Esophagus muscularis mucosa (tissue), 4 donors: ENCODE results near the gene OSBPL2. TPM values are rescaled to one million over a fixed set of nuclear protein-coding genes. Genes with fewer than 3 reads are reported as not detected.
A peak's percentile ranks its signal among the peaks of the same experiment; 100 is the strongest.

Experiments used
- DNase-seq: peaks from one replicate; pipeline ENCODE4 v3.0.0-alpha.2; 2017; ENCODE audit errors: extremely low spot score
- H3K27ac ChIP-seq, 4 donors: fragments of 200-600 bp; sonication (generic); replicated peaks in 1 of 4; 1 replicate in 3 of 4; 2 replicates in 1 of 4; pipeline ENCODE4 v1.5.1; 2016 to 2019; ENCODE audit warnings: mild to moderate bottlenecking in 1 of 4
- H3K27me3 ChIP-seq, 4 donors: fragments of 200-600 bp; sonication (generic); one replicate each; pipeline versions ENCODE4 v1.5.1 to v1.6.0; 2016 to 2019
- H3K36me3 ChIP-seq, 4 donors: fragments of 200-600 bp; sonication (generic); one replicate each; pipeline ENCODE4 v1.5.1; 2016 to 2019
- H3K4me1 ChIP-seq, 4 donors: fragments of 200-600 bp; sonication (generic); one replicate each; pipeline ENCODE4 v1.5.1; 2016 to 2019
- H3K4me3 ChIP-seq, 4 donors: fragments of 200-600 bp; sonication (generic); 1 replicate in 2 of 4; 2 replicates in 2 of 4; pipeline ENCODE4 v1.5.1; 2016 to 2019; ENCODE audit warnings: mild to moderate bottlenecking in 4 of 4, moderate library complexity in 1 of 4
- H3K9me3 ChIP-seq, 4 donors: fragments of 200-600 bp; sonication (generic); 1 replicate in 3 of 4; 2 replicates in 1 of 4; pipeline ENCODE4 v1.5.1; 2016 to 2019
- EP300 ChIP-seq: sonication (generic); formaldehyde crosslinking; IDR thresholded peaks from one replicate; pipeline ENCODE4 v1.6.1; 2017; ENCODE audit warnings: antibody characterized with exemption
- POLR2A ChIP-seq: fragments of 450-650 bp; IDR thresholded peaks from one replicate; pipeline ENCODE4 v1.6.1; 2017; ENCODE audit warnings: antibody characterized with exemption, moderate library complexity, mild to moderate bottlenecking, low read depth
- POLR2AphosphoS5 ChIP-seq, 2 donors: sonication (generic); formaldehyde crosslinking; IDR thresholded peaks; one replicate each; pipeline ENCODE4 v1.6.1; 2017; ENCODE audit warnings: antibody characterized with exemption in 2 of 2
- WGBS: methylation state at CpG from one replicate; pipeline ENCODE4 v1.1.5; 2018; 5-methylcytosine and 5-hydroxymethylcytosine counted together
- intact Hi-C: fragments of 100-400 bp; cut with DNase I; formaldehyde crosslinking; loops from one replicate; pipeline ENCODE4 v1.15.1; 2023
- total RNA-seq, 4 donors: library from RNA; depleted of rRNA; stranded (reverse); fragments of >200 nt; gene quantifications; one replicate each; pipeline versions ENCODE4 v1.1.0 to v1.2.1, GENCODE V29; 2016
- TF ChIP-seq, protein P1 (sequence below), 3 experiments: fragments of 200-600 bp in 2 of 3; fragments of 450-650 bp in 1 of 3; sonication (generic) in 2 of 3; IDR thresholded peaks; one replicate each; pipeline ENCODE4 v1.5.1; 2017 to 2019; ENCODE audit warnings: antibody characterized with exemption in 3 of 3, mild to moderate bottlenecking in 2 of 3, moderate library complexity in 1 of 3

The OSBPL2 gene
- total RNA-seq, 4 donors from 2014 or later: 34.5 to 52.7 (median 44.2) TPM

DNA sequence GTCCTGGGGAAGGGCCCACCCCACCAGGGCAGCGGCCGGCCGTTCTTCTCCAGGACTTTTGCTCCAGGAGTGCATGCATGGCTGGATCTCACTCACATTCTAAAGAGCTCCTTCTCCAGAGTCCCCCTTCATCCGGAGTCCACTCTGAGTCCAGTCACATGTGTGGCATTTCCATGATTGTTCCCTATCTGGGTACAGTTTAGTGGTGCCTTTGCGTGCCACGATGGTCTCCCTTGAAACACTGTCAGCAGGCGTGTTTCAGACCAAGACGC, 20.9 kb downstream of the OSBPL2 start:
- peaks cover 35 to 83% (median 65%) of the 10 kb centered on the region in 4 donors for H3K36me3 ChIP-seq
- DNase-seq: no peak
- 85% methylated on average over 8 of the region's 8 CpGs for WGBS
- intact Hi-C loops: no loop called here
- no peaks in the 10 kb centered on the region for H3K9me3 ChIP-seq
- peak overlapping the region in 3 of 4 donors; percentile 25 to 51 (median 48) for H3K27ac ChIP-seq
- TF ChIP-seq POLR2A (no peak), POLR2AphosphoS5 (IDR thresholded peaks at IDR 0.05) (no peak), EP300 (no peak)
- TF ChIP-seq, protein P1, sequence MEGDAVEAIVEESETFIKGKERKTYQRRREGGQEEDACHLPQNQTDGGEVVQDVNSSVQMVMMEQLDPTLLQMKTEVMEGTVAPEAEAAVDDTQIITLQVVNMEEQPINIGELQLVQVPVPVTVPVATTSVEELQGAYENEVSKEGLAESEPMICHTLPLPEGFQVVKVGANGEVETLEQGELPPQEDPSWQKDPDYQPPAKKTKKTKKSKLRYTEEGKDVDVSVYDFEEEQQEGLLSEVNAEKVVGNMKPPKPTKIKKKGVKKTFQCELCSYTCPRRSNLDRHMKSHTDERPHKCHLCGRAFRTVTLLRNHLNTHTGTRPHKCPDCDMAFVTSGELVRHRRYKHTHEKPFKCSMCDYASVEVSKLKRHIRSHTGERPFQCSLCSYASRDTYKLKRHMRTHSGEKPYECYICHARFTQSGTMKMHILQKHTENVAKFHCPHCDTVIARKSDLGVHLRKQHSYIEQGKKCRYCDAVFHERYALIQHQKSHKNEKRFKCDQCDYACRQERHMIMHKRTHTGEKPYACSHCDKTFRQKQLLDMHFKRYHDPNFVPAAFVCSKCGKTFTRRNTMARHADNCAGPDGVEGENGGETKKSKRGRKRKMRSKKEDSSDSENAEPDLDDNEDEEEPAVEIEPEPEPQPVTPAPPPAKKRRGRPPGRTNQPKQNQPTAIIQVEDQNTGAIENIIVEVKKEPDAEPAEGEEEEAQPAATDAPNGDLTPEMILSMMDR (IDR thresholded peaks at IDR 0.05): no peak
- H3K27me3 ChIP-seq: no peaks in the 10 kb centered on the region
- no peak overlapping the region for H3K4me3 ChIP-seq
- peaks cover 5 to 21% (median 16%) of the 10 kb centered on the region in 4 donors for H3K4me1 ChIP-seq

DNA sequence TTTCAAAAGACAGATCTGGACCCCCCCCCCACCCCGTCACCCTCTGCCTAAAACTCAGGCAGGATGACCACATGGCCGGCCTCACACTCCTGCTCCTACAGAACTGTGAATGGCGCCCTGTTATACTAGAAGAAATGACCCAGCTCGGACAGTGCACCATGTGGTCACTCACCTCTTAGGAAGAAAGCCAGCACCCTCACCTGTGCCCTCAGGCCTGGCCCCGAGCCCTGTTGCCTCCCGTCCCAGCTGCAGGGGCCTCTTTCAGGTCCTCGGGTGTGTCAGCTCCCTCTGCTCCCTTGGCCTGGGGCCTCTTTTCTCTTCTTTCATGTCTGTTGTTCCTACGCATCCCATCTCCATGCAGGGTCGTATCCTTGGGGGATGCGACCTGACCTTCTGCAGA, 23.7 kb downstream of the OSBPL2 start:
- H3K9me3 ChIP-seq: no peaks in the 10 kb centered on the region
- H3K4me3 ChIP-seq: no peak overlapping the region
- no peak for DNase-seq
- H3K27me3 ChIP-seq: no peaks in the 10 kb centered on the region
- intact Hi-C loops: no loop called here
- peaks cover 8 to 16% (median 16%) of the 10 kb centered on the region in 4 donors for H3K4me1 ChIP-seq
- TF ChIP-seq EP300: no peak
- TF ChIP-seq POLR2A: no peak
- TF ChIP-seq, protein P1 (IDR thresholded peaks at IDR 0.05): no peak
- no peak for TF ChIP-seq POLR2AphosphoS5 (IDR thresholded peaks at IDR 0.05)
- H3K36me3 ChIP-seq: peaks cover 26 to 90% (median 75%) of the 10 kb centered on the region in 4 donors
- 90% methylated on average over 10 of the region's 10 CpGs for WGBS
- no peak overlapping the region for H3K27ac ChIP-seq

DNA sequence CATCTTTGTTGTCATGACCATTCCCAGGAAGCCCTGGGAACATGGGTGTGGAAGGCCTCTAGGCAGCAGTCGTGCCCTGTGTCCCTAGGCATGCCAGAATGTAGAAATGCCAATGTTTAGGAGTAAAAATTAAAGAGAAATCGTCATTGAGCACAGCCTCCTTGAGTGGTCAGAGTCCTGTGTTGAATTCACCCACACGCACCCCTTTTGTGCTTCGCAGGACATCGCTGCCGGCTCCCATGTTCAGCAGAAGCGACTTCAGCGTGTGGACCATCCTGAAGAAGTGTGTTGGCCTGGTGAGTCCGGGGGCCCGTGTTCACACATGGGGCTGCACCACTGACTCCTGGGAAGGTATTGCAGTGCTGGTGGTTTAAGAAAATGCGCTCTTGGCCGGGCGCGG, 25.1 kb downstream of the OSBPL2 start:
- DNase-seq: no peak
- peaks cover 9 to 12% (median 10%) of the 10 kb centered on the region in 4 donors for H3K4me1 ChIP-seq
- no peaks in the 10 kb centered on the region for H3K9me3 ChIP-seq
- H3K27ac ChIP-seq: no peak overlapping the region
- TF ChIP-seq POLR2A (no peak), POLR2AphosphoS5 (IDR thresholded peaks at IDR 0.05) (no peak), EP300 (no peak)
- TF ChIP-seq, protein P1 (IDR thresholded peaks at IDR 0.05): no peak
- 96% methylated on average over 13 of the region's 14 CpGs for WGBS
- peaks cover 28 to 91% (median 74%) of the 10 kb centered on the region in 4 donors for H3K36me3 ChIP-seq
- intact Hi-C loops: no loop called here
- no peak overlapping the region for H3K4me3 ChIP-seq
- no peaks in the 10 kb centered on the region for H3K27me3 ChIP-seq

DNA sequence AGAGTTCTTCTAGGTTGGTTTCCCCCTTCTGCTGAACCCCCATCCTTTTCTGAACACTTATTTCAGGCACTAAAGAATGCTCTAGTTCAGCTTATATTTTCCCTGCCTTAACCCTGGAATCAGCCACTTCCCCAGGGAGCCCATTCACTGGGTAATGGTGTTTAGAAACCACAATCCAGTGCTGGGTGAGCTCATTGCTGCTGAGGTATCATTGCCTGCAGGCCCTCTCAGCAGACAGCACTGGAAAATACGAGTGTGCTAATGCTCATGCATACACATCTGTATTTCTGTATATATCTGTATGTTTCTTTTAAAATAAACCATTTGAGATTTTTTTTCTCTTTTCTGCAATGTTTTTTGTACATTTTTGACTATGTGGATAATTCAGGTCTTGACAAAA, 27.0 kb downstream of the OSBPL2 start:
- Histone ChIP-seq H3K4me1 (peaks cover 0 to 7% (median 0%) of the 10 kb centered on the region in 4 donors), H3K27me3 (no peaks in the 10 kb centered on the region), H3K27ac (no peak overlapping the region), H3K36me3 (peaks cover 28 to 92% (median 79%) of the 10 kb centered on the region in 4 donors), H3K9me3 (no peaks in the 10 kb centered on the region), H3K4me3 (no peak overlapping the region)
- TF ChIP-seq, protein P1 (IDR thresholded peaks at IDR 0.05): no peak
- TF ChIP-seq POLR2A (no peak), POLR2AphosphoS5 (IDR thresholded peaks at IDR 0.05) (no peak), EP300 (no peak)
- intact Hi-C loops: no loop called here
- no peak for DNase-seq
- 100% methylated on average over 1 of the region's 1 CpG for WGBS

DNA sequence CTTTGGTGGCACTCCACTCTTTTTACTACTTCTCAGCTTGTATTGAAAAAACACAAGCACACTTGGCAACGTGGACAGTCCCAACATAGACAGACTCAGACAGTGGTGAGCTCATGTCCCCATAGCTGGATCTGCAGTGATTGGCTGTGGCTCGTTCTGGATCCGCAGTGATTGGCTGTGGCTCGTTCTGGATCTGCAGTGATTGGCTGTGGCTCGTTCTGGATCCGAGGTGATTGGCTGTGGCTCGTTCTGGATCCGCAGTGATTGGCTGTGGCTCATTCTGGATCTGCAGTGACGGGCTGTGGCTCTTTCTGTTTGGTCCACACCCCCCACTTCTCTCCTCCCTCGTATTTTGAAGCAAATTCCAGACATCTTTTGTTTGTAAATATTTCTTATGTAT, 28.0 kb downstream of the OSBPL2 start:
- Histone ChIP-seq H3K27ac (no peak overlapping the region), H3K9me3 (no peaks in the 10 kb centered on the region), H3K27me3 (no peaks in the 10 kb centered on the region), H3K4me3 (no peak overlapping the region), H3K4me1 (peaks cover 0 to 7% (median 0%) of the 10 kb centered on the region in 4 donors), H3K36me3 (peaks cover 18 to 85% (median 73%) of the 10 kb centered on the region in 4 donors)
- DNase-seq: no peak
- TF ChIP-seq POLR2A: no peak
- TF ChIP-seq POLR2AphosphoS5 (IDR thresholded peaks at IDR 0.05): no peak
- no peak for TF ChIP-seq EP300
- TF ChIP-seq, protein P1 (IDR thresholded peaks at IDR 0.05): no peak
- 93% methylated on average over 10 of the region's 10 CpGs for WGBS
- intact Hi-C loops: no loop called here
